Nephron progenitor cell (in vitro differentiated cells): ENCODE data around the gene RUNX2.
"Not testable (repeated sequence)": the region's sequence is repeated elsewhere in the genome, so short reads cannot be mapped to it uniquely, and the experiment has no call there.

Experiments used
- DNase-seq: peaks from one replicate; pipeline ENCODE4 v3.0.0; 2021
- H3K27ac Mint-ChIP-seq: 2 replicates; pipeline ENCODE4 v1.8.0; 2021; ENCODE audit warnings: mild to moderate bottlenecking, moderate library complexity, mixed read lengths
- H3K27me3 Mint-ChIP-seq: 2 replicates; pipeline ENCODE4 v1.8.0; 2021; ENCODE audit warnings: mild to moderate bottlenecking, low read depth, mixed read lengths; ENCODE audit not compliant: poor library complexity
- H3K36me3 Mint-ChIP-seq: 2 replicates; pipeline ENCODE4 v1.8.0; 2021; ENCODE audit warnings: low read depth, mixed read lengths
- H3K4me1 Mint-ChIP-seq: 2 replicates; pipeline ENCODE4 v1.8.0; 2021; ENCODE audit warnings: mixed read lengths
- H3K4me3 Mint-ChIP-seq: 2 replicates; pipeline ENCODE4 v1.8.0; 2021; ENCODE audit warnings: mild to moderate bottlenecking, moderate library complexity, mixed read lengths
- H3K9me3 Mint-ChIP-seq: 2 replicates; pipeline ENCODE4 v1.8.0; 2021; ENCODE audit warnings: mild to moderate bottlenecking, moderate library complexity, mixed read lengths
- TF ChIP-seq, protein P1 (sequence below): fragments of 200-600 bp; sonication (generic); IDR thresholded peaks from 2 replicates; pipeline ENCODE4 v1.5.0; 2021; ENCODE audit warnings: antibody characterized with exemption

RUNX2 gene

DNA sequence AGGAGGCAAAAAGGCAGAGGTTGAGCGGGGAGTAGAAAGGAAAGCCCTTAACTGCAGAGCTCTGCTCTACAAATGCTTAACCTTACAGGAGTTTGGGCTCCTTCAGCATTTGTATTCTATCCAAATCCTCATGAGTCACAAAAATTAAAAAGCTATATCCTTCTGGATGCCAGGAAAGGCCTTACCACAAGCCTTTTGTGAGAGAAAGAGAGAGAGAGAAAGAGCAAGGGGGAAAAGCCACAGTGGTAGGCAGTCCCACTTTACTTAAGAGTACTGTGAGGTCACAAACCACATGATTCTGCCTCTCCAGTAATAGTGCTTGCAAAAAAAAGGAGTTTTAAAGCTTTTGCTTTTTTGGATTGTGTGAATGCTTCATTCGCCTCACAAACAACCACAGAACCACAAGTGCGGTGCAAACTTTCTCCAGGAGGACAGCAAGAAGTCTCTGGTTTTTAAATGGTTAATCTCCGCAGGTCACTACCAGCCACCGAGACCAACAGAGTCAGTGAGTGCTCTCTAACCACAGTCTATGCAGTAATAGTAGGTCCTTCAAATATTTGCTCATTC, at the start of gene RUNX2:
TSS of gene RUNX2 (plus strand) at position 375 of the 567 bp plus-strand sequence. CDS start 397 bp downstream, outside the sequence.
- H3K27ac Mint-ChIP-seq = peak within 1 kb of the TSS; percentile 19

DNA sequence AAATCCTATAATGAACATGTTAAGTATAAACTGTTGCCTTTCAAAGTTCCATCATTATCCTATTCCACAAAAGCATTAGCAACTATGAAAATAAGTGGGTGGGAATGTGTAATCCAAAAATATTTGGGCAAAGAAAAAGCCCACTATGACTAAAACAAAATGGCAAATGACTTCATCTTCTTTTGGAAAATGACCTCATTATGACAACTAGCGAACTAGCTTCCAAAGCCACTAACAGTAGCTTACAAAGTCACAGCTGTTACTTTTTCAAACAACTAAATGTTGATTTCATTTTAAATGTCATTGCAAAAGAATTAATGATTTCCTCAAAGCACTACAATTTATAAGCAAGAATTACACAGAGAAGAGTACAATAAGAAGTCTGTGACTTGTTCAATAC, 49.8 kb upstream of the RUNX2 start:
- H3K9me3 Mint-ChIP-seq = peaks cover 42% of the 10 kb centered on the region
- TF ChIP-seq, protein P1, sequence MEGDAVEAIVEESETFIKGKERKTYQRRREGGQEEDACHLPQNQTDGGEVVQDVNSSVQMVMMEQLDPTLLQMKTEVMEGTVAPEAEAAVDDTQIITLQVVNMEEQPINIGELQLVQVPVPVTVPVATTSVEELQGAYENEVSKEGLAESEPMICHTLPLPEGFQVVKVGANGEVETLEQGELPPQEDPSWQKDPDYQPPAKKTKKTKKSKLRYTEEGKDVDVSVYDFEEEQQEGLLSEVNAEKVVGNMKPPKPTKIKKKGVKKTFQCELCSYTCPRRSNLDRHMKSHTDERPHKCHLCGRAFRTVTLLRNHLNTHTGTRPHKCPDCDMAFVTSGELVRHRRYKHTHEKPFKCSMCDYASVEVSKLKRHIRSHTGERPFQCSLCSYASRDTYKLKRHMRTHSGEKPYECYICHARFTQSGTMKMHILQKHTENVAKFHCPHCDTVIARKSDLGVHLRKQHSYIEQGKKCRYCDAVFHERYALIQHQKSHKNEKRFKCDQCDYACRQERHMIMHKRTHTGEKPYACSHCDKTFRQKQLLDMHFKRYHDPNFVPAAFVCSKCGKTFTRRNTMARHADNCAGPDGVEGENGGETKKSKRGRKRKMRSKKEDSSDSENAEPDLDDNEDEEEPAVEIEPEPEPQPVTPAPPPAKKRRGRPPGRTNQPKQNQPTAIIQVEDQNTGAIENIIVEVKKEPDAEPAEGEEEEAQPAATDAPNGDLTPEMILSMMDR = no peak
- no peaks in the 10 kb centered on the region for H3K4me1 Mint-ChIP-seq
- no peak overlapping the region for H3K4me3 Mint-ChIP-seq
- H3K27ac Mint-ChIP-seq = no peak overlapping the region
- H3K27me3 Mint-ChIP-seq = no peaks in the 10 kb centered on the region
- no peak for DNase-seq
- H3K36me3 Mint-ChIP-seq = peaks cover 46% of the 10 kb centered on the region

More for the DNA sequence above, at the start of gene RUNX2:
- Mint-ChIP-seq H3K4me1 (peaks cover 15% of the 10 kb centered on the region), H3K4me3 (peak within 1 kb of the TSS; percentile 20), H3K27me3 (no peaks in the 10 kb centered on the region), H3K36me3 (no peaks in the 10 kb centered on the region), H3K9me3 (no peaks in the 10 kb centered on the region)
- TF ChIP-seq, protein P1 = no peak
- no peak for DNase-seq

DNA sequence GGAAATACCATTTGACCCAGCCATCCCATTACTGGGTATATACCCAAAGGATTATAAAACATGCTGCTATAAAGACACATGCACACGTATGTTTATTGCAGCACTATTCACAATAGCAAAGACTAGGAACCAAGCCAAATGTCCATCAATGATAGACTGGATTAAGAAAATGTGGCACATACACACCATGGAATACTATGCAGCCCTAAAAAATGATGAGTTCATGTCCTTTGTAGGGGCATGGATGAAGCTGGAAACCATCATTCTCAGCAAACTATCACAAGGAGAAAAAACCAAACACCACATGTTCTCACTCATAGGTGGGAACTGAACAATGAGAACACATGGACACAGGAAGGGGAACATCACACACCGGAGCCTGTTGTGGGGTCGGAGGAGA, 41.4 kb upstream of the RUNX2 start:
- H3K36me3 Mint-ChIP-seq = peaks cover 41% of the 10 kb centered on the region
- H3K27ac Mint-ChIP-seq, H3K4me3 Mint-ChIP-seq: not testable (repeated sequence)

DNA sequence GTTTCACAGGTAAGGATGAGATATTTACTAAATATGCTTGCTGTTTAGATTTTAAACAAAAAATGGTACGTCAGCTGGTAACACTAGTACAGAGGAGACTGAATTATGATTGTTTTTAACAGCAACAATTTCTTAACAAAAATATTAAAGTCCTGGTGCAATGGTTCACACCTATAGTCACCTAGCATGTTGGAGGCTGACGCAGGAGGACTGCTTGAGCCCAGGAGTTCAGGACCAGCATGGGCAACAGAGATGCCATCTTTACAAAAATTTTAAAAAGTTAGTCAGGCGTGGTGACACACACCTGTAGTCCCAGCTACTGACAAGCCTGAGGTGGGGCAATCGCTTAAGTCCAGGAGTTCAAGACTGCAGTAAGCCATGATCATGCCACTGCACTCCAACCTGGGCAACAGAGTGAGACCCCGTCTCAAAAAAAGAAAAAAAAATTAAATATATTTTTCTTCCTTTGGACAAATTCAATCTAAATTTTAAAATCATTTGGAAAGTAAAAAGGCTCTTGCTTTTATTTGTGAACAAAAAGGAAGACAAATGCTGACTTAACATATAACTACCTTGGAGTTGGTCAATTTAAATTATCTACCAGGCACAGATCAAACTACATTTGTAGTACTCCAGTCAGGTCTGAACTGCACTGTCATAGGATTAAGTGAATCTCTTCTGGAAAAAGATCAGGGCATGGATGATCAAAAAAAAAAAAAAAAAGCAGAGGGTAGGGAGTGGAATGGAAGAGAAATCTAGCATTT, 38.2 kb upstream of the RUNX2 start:
- Mint-ChIP-seq H3K27ac (no peak overlapping the region), H3K9me3 (peaks cover 53% of the 10 kb centered on the region), H3K4me3 (no peak overlapping the region), H3K27me3 (no peaks in the 10 kb centered on the region), H3K36me3 (peaks cover 46% of the 10 kb centered on the region), H3K4me1 (no peaks in the 10 kb centered on the region)
- TF ChIP-seq, protein P1 = no peak
- no peak for DNase-seq

More for the DNA sequence above, 41.4 kb upstream of the RUNX2 start:
- not testable (repeated sequence) for H3K4me1 Mint-ChIP-seq, H3K27me3 Mint-ChIP-seq, DNase-seq
- H3K9me3 Mint-ChIP-seq = peaks cover 51% of the 10 kb centered on the region

DNA sequence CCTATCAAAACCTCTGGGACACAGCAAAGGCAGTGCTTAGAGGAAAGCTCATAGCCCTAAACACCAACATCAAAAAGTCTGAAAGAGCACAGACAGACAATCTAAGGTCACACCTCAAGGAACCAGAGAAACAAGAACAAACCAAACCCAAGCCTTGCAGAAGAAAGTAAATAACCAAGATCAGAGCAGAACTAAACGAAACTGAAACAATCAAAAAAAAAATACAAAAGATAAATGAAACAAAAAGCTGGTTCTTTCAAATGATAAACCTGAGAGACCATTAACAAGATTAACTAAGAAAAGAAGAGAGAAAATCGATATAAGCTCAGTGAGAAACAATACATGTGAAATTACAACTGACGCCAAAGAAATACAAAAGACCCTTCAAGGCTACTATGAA, 34.8 kb upstream of the RUNX2 start:
- Mint-ChIP-seq H3K36me3 (peaks cover 44% of the 10 kb centered on the region), H3K9me3 (peaks cover 53% of the 10 kb centered on the region), H3K4me3 (no peak overlapping the region), H3K4me1 (no peaks in the 10 kb centered on the region), H3K27ac (no peak overlapping the region), H3K27me3 (no peaks in the 10 kb centered on the region)
- TF ChIP-seq, protein P1 = no peak
- DNase-seq = no peak

DNA sequence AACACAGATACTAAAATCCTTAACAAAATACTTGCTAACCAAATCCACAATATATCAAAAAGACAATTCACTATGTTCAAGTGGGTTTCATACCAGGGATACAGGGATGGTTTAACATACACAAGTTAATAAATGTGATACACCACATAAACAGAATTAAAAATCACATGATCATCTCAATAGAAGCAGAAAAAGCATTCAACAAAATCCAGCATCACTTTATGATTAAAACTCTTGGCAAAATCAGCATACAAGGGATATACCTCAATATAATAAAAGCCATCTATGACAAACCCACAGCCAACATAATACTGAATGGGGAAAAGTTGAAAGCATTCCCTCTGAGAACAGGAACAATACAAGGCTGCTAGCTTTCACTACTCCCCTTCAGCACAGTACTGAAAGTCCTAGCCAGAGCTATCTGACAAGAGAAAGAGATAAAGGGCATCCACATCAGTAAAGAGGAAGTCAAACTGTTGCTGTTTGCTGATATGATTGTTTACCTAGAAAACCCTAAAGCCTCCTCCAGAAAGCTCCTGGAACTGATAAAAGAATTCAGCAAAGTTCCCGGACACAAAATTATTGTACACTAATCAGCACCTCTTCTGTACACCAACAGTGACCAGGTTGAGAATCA, 33.9 kb upstream of the RUNX2 start:
- not testable (repeated sequence) for H3K4me1 Mint-ChIP-seq, DNase-seq, H3K4me3 Mint-ChIP-seq, H3K27me3 Mint-ChIP-seq, H3K27ac Mint-ChIP-seq
- Mint-ChIP-seq H3K36me3 (peaks cover 44% of the 10 kb centered on the region), H3K9me3 (peaks cover 53% of the 10 kb centered on the region)
